HG03442 (cell line): ENCODE measurements around the gene NFE2L2.
"Not testable (repeated sequence)": the region's sequence is repeated elsewhere in the genome, so short reads cannot be mapped to it uniquely, and the experiment has no call there.

ENCODE experiments used
- ATAC-seq: cut with Tn5 transposase; IDR thresholded peaks from one replicate; pipeline ENCODE4 v1.9.1; 2021; ENCODE audit warnings: mild to moderate bottlenecking, moderate library complexity; ENCODE audit not compliant: unreplicated experiment

Gene NFE2L2

DNA sequence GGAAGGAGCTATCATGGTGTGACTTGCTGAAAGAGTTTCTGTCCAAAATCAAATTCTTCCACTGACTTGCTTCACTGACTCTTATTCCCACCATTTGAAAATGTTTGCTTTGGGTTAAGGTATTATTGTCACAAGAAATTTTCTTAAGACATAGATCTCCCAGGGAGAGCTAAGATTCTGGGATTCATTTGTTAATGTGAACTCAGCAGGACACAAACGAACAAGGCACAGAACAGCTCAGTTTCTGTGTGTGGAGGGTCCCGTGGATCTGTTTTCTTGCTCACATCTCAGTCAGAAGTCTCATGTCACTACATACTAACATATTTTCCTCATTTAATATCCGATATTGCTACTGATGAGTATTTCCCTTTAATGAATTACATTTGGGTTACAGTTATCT lies 60.1 kb downstream of the NFE2L2 start:
- ATAC-seq, result no peak

DNA sequence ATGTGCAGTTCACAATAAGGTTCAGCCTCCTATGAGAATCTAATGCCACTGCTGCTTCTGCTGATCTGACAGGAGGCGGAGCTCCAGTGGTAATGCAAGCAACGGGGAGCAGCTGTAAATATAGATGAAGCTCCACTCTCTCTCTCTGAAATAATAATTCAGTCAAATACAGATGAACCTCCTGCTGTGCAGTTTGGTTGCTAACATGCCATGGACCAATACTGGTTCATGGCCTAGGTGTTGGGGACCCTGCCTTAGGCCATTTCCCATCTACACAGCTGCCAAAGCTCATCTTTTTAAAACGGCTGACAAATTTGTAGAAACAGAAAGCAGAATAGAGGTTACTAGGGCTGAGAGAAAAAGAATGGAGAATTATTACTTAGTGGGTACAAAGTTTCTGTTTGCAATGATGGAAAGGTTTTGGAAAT lies 62.6 kb downstream of the NFE2L2 start:
- ATAC-seq, result no peak

GRCh38 chr2:177200419-177200818 lies 64.1 kb downstream of the NFE2L2 start:
- not testable (repeated sequence) for ATAC-seq

DNA sequence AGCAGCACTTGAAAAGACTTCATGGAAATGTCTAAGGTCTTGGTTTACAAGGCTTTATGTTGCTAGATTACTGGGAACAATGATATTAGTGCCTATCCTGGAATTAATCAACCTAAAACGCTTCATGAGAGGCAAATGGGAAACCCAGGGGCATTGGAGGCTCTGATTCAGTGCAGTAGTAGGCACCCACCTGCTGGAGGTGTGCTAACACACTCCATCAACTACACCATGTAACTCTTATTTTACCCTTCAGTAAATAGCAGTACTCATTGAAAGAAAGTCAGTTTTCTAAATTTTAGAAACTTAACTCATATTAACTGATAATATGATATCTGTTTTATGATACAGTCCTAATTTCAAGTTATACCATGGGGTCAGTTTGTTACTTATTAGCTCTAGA lies 69.3 kb downstream of the NFE2L2 start:
- ATAC-seq, result peak; percentile 47

- ATAC-seq, result peak; percentile 73
These were observed 71.3 kb downstream of the NFE2L2 start for GRCh38 chr2:177193240-177193639.

GRCh38 chr2:177192788-177193187 lies 71.7 kb downstream of the NFE2L2 start:
- ATAC-seq, result no peak

DNA sequence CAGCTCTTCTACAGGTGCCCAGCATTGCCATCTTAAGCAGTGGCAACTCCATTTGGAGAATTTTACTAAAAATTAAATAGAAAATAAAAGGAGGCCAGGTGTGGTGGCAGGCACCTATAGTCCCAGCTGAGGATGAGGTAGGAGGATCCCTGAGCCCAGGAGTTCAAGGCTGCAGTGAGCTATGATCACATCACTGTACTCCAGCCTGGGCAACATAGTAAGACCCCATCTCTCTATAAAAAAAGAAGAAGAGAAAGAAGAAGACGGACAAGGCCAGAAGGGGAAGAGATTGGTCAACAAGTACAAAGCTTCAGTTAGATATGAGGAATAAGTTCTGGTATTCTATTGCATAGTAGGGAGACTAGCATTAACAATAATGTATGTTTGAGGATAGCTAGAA lies 73.6 kb downstream of the NFE2L2 start:
- no peak for ATAC-seq

DNA sequence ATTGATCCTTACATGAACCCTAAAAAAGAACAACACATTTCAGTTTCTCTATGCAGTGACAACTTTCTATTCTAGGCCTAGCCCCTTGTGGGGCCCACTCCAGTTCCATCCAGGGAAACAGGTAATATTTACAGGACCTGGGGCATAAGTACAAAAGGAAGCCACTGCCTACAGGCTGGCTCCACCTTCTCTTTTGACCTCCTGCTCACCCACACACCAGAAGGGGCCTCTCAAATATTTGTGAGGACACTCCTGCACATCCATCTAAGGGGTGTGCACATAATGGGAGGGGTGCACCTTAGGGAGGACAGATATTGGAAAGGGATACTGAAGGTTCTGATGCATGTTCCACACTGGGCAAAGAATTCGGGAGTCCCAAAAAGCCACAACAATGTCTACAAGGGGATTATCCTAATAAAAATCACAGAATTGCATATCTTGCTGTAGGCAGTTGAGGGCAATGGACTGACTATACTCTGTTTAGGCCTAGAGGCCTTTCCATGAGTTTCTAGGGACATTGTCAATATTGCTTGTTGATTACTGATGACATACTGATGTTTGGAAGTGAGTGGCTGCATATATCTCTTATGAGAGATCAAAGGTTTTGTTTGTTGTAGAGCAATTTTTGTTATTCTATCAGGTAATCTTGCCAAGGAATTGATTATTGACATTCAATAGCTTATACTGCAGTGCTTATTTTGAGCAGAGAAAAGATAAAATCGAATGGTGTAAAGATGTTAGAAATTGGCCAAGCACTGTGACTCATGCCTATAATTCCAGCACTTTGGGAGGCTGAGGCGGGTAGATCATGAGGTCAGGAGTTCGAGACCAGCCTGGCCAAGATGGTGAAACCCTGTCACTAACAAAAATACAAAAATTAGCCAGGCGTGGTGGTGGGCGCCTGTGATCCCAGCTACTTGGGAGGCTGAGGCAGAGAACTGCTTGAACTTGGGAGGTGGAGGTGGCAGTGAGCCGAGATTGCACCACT lies 75.8 kb downstream of the NFE2L2 start:
- ATAC-seq, result no peak

GRCh38 chr2:177187631-177188312 lies 76.8 kb downstream of the NFE2L2 start:
- no peak for ATAC-seq

- ATAC-seq, result not testable (repeated sequence)
These were observed 78.5 kb downstream of the NFE2L2 start for GRCh38 chr2:177186038-177186437.

DNA sequence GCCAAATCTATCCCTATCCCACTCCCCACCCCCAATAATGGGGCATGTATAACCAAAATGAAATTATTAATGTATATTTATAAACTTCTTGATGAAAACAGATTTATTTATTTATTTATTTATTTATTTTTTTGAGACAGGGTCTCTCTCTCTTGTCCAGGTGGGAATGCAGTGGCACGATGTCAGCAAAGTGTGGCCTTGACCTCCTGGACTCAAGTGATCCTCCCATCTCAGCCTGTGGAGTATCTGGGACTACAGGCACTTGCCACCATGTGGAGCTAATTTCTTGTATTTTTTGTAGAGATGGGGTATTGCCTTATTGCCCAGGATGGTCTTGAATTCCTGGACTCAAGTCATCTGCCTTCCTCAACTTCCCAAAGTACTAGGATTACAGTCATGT lies 79.9 kb downstream of the NFE2L2 start:
- ATAC-seq, result no peak

DNA sequence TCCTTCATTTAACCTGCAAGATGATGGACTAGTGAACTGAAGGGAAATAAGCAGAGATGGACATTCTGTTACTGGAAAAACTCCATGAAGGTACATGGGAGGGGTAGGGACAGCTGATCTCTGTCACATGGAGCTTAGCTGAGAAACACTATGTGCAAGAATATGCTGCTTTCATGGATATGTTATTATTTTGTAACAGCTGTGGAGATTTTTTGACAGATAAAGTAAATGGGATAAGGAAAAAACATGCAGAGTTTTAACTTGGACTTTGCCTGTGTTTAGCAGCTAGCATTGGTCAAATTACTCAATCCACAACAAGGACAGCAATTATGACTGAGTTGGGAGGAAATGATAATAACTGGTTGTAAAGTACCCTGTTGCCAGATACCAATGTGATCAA lies 80.7 kb downstream of the NFE2L2 start:
- ATAC-seq, result no peak
